A549 (cell line): ENCODE results near the gene MCM5. TPM values are rescaled to one million over a fixed set of nuclear protein-coding genes. Genes with fewer than 3 reads are reported as not detected.

Source experiments
- ATAC-seq, 2 experiments: fragments of 200-7000 bp in 1 of 2; fragments of >200 bp in 1 of 2; cut with Nextera tagmentation in 1 of 2; cut with Tn5 transposase in 1 of 2; 3 replicates each; pipeline versions ENCODE4 v1.8.0 to v1.9.1; 2018 to 2020; ENCODE audit warnings: mild to moderate bottlenecking in 1 of 2, moderate library complexity in 1 of 2
- CTCF ChIA-PET: fragments of 300-600 bp; sonication (Branson Sonifier 250); formaldehyde crosslinking; extraction: SDS; loops from one replicate; lab custom pipeline; 2021; ENCODE audit warnings: antibody characterized with exemption, inconsistent platforms; lab: Yijun Ruan, JAX
- POLR2A ChIA-PET: fragments of 350-600 bp; formaldehyde crosslinking; extraction: SDS; loops from one replicate; lab custom pipeline; 2021; ENCODE audit warnings: antibody characterized with exemption, inconsistent platforms; lab: Yijun Ruan, JAX
- DNase-seq, 2 experiments: peaks; one replicate each; pipeline versions ENCODE4 v3.0.0 to v3.0.0-alpha.2; 2011 to 2016; ENCODE audit warnings: low read depth in 1 of 2, low spot score in 1 of 2
- FAIRE-seq: peaks from 2 replicates; lab custom pipeline; 2011; peaks lifted over from hg19 to GRCh38; lab: Jason Lieb, UNC
- H3K27ac ChIP-seq, 2 experiments: fragments of >200 bp; sonication (Bioruptor Twin); formaldehyde crosslinking; 3 replicates each; pipeline ENCODE4 v1.5.1; 2016 to 2017
- H3K4me1 ChIP-seq: fragments of >200 bp; sonication (Bioruptor Twin); formaldehyde crosslinking; 3 replicates; pipeline ENCODE4 v1.6.1; 2016
- H3K4me2 ChIP-seq: fragments of >200 bp; sonication (Bioruptor Twin); formaldehyde crosslinking; 3 replicates; pipeline ENCODE4 v1.6.1; 2016
- H3K4me3 ChIP-seq: fragments of >200 bp; sonication (Bioruptor Twin); formaldehyde crosslinking; 3 replicates; pipeline ENCODE4 v1.5.1; 2016
- H3K9me3 ChIP-seq: fragments of >200 bp; sonication (Bioruptor Twin); formaldehyde crosslinking; 3 replicates; pipeline ENCODE4 v1.6.1; 2016
- CBX8 ChIP-seq: fragments of 200-600 bp; sonication (generic); IDR thresholded peaks from 2 replicates; pipeline ENCODE4 v1.6.1; 2016
- CHD2 ChIP-seq: fragments of 150-350 bp; IDR thresholded peaks from 2 replicates; pipeline ENCODE4 v1.6.1; 2014; ENCODE audit warnings: low read length; ENCODE audit not compliant: partially characterized antibody
- E2F6 ChIP-seq: IDR thresholded peaks from 2 replicates; pipeline ENCODE4 v1.6.1; 2012; ENCODE audit warnings: low read depth, borderline replicate concordance
- ELK1 ChIP-seq: fragments of 150-350 bp; IDR thresholded peaks from 2 replicates; pipeline ENCODE4 v1.6.1; 2014; ENCODE audit warnings: low read depth, mild to moderate bottlenecking, low read length
- EP300 ChIP-seq, 2 experiments: fragments of >200 bp; sonication (Bioruptor Twin); formaldehyde crosslinking; IDR thresholded peaks; 2 replicates in 1 of 2; 3 replicates in 1 of 2; pipeline ENCODE4 v1.6.1; 2016 to 2017
- ESRRA ChIP-seq: fragments of 150-350 bp; IDR thresholded peaks from 2 replicates; pipeline ENCODE4 v1.6.1; 2014; ENCODE audit warnings: mild to moderate bottlenecking, low read length, borderline replicate concordance
- HES2 ChIP-seq: fragments of >200 bp; sonication (Bioruptor Twin); formaldehyde crosslinking; IDR thresholded peaks from 2 replicates; pipeline ENCODE4 v1.6.1; 2016
- HMGXB4 ChIP-seq: fragments of 250-450 bp; sonication (Bioruptor Pico); IDR thresholded peaks from 2 replicates; pipeline ENCODE4 v1.5.0; 2021; ENCODE audit warnings: mild to moderate bottlenecking, moderate library complexity, borderline replicate concordance
- HOXB13 ChIP-seq: fragments of 250-450 bp; sonication (Bioruptor Pico); IDR thresholded peaks from 2 replicates; pipeline ENCODE4 v1.5.0; 2020; ENCODE audit warnings: low read depth, mild to moderate bottlenecking, moderate library complexity
- HOXB5 ChIP-seq: fragments of 250-450 bp; sonication (Bioruptor Pico); IDR thresholded peaks from 2 replicates; pipeline ENCODE4 v1.5.0; 2020; ENCODE audit warnings: mild to moderate bottlenecking, moderate library complexity
- JUNB ChIP-seq: fragments of >200 bp; sonication (Bioruptor Twin); formaldehyde crosslinking; IDR thresholded peaks from 2 replicates; pipeline ENCODE4 v1.6.1; 2016
- KDM1A ChIP-seq: fragments of 200-600 bp; sonication (generic); IDR thresholded peaks from 2 replicates; pipeline ENCODE4 v1.6.1; 2016; ENCODE audit warnings: low read depth, mild to moderate bottlenecking
- MAFK ChIP-seq: fragments of 450-650 bp; IDR thresholded peaks from 2 replicates; pipeline ENCODE4 v1.6.1; 2014; ENCODE audit not compliant: partially characterized antibody
- MAZ ChIP-seq: fragments of 150-350 bp; IDR thresholded peaks from 2 replicates; pipeline ENCODE4 v1.6.1; 2014; ENCODE audit warnings: antibody characterized with exemption, low read depth, low read length, borderline replicate concordance
- NPAS2 ChIP-seq: fragments of 250-450 bp; sonication (Bioruptor Pico); IDR thresholded peaks from 2 replicates; pipeline ENCODE4 v1.8.0; 2022; ENCODE audit warnings: mild to moderate bottlenecking, moderate library complexity, borderline replicate concordance
- PHF8 ChIP-seq: fragments of 200-600 bp; sonication (generic); IDR thresholded peaks from 2 replicates; pipeline ENCODE4 v1.6.1; 2016; ENCODE audit warnings: low read depth, mild to moderate bottlenecking, antibody characterized with exemption, moderate library complexity, borderline replicate concordance
- POLR2AphosphoS2 ChIP-seq: conservative IDR thresholded peaks from 2 replicates; pipeline ENCODE4 v1.6.1; 2012; ENCODE audit warnings: low read length, improper control_type of control experiment, inconsistent platforms
- RAD21 ChIP-seq, 2 experiments: fragments of >200 bp in 1 of 2; sonication (Bioruptor Twin) in 1 of 2; formaldehyde crosslinking in 1 of 2; IDR thresholded peaks in 1 of 2; conservative IDR thresholded peaks in 1 of 2; 2 replicates in 1 of 2; 3 replicates in 1 of 2; pipeline ENCODE4 v1.6.1; 2012 to 2018; ENCODE audit warnings: inconsistent platforms in 1 of 2
- RCOR1 ChIP-seq: fragments of 150-350 bp; IDR thresholded peaks from 2 replicates; pipeline ENCODE4 v1.6.1; 2014; ENCODE audit warnings: antibody characterized with exemption, low read length, low read depth
- RFX5 ChIP-seq: fragments of 450-650 bp; IDR thresholded peaks from 2 replicates; pipeline ENCODE4 v1.7.1; 2014; ENCODE audit warnings: antibody characterized with exemption, mild to moderate bottlenecking, moderate library complexity
- SMC3 ChIP-seq: fragments of >200 bp; sonication (Bioruptor Twin); formaldehyde crosslinking; IDR thresholded peaks from 3 replicates; pipeline ENCODE4 v1.6.1; 2018; ENCODE audit warnings: inconsistent platforms
- SREBF2 ChIP-seq: fragments of 450-650 bp; IDR thresholded peaks from 2 replicates; pipeline ENCODE4 v1.6.1; 2014; ENCODE audit warnings: mild to moderate bottlenecking, moderate library complexity
- TP53 ChIP-seq: fragments of 250-450 bp; sonication (Bioruptor Pico); IDR thresholded peaks from 2 replicates; pipeline ENCODE4 v1.5.0; 2021; ENCODE audit warnings: mild to moderate bottlenecking, moderate library complexity
- USF2 ChIP-seq: fragments of 450-650 bp; IDR thresholded peaks from 2 replicates; pipeline ENCODE4 v1.6.1; 2014; ENCODE audit warnings: antibody characterized with exemption
- ZFP36 ChIP-seq: fragments of 450-650 bp; IDR thresholded peaks from 2 replicates; pipeline ENCODE4 v1.6.1; 2014; ENCODE audit warnings: borderline replicate concordance; ENCODE audit not compliant: partially characterized antibody
- ZNF302 ChIP-seq: fragments of 250-450 bp; sonication (Bioruptor Pico); IDR thresholded peaks from 2 replicates; pipeline ENCODE4 v1.9.0; 2021; ENCODE audit warnings: inconsistent platforms, mild to moderate bottlenecking, moderate library complexity
- WGBS: methylation state at CpG from one replicate; pipeline ENCODE4 v1.1.6; 2017; ENCODE audit errors: missing lambda C conversion rate; 5-methylcytosine and 5-hydroxymethylcytosine counted together
- polyA plus RNA-seq, 4 experiments: library from polyadenylated mRNA; depleted of rRNA in 3 of 4; stranded (reverse); fragments of >200 nt; fragmentation: RNase III in 1 of 4; extraction: RNeasy Plus Mini Kit Qiagen cat#74134 plus additional on column Dnase treatment in 1 of 4; gene quantifications; 2 replicates in 3 of 4; 3 replicates in 1 of 4; pipeline ENCODE4 v1.2.3, GENCODE V29; 2011 to 2017

Gene MCM5
- polyA plus RNA-seq, 2 of the 4 experiments (the other 2 are of a cell fraction): 50.2 to 94.4 TPM

- FAIRE-seq: no peak
- Histone ChIP-seq H3K9me3 (no peaks in the 10 kb centered on the region), H3K27ac (peak overlapping the region; percentile 91 to 95), H3K4me3 (no peak overlapping the region), H3K4me2 (peak overlapping the region; percentile 33; the same call in 2 of the 3 replicates), H3K4me1 (peaks cover 65% of the 10 kb centered on the region)
- CTCF ChIA-PET: no interaction called here
- ATAC-seq: no peak
- no peak for DNase-seq
- POLR2A ChIA-PET: no interaction called here
- TF ChIP-seq NPAS2 (CRISPR knock-in tag) (no peak), SMC3 (no peak), MAFK (no peak), HOXB13 (no peak), RAD21 (conservative IDR thresholded peaks at IDR 0.05 in 1 of 2, IDR thresholded peaks at IDR 0.05 in 1 of 2) (no peak), HMGXB4 (CRISPR knock-in tag) (no peak), JUNB (no peak), ZNF302 (no peak), KDM1A (no peak), CHD2 (no peak), ESRRA (no peak), PHF8 (no peak), POLR2AphosphoS2 (no peak)
- WGBS: 70% methylated on average over 2 of the region's 2 CpGs
Observed at GRCh38 chr22:35369996-35370395, 29.9 kb upstream of the MCM5 start.

GRCh38 chr22:35373781-35374180, 26.2 kb upstream of the MCM5 start:
- POLR2A ChIA-PET: no interaction called here
- ATAC-seq: no peak
- Histone ChIP-seq H3K27ac (peak overlapping the region; percentile 91 to 95), H3K4me2 (no peak overlapping the region), H3K4me1 (peaks cover 81% of the 10 kb centered on the region), H3K4me3 (no peak overlapping the region), H3K9me3 (no peaks in the 10 kb centered on the region)
- no peak for FAIRE-seq
- TF ChIP-seq JUNB (no peak), CBX8 (no peak), RAD21 (conservative IDR thresholded peaks at IDR 0.05 in 1 of 2, IDR thresholded peaks at IDR 0.05 in 1 of 2) (no peak), RFX5 (no peak), EP300 (IDR thresholded peaks at IDR 0.05) (no peak), CHD2 (no peak), USF2 (no peak), POLR2AphosphoS2 (no peak), TP53 (CRISPR knock-in tag) (no peak), ZFP36 (no peak), E2F6 (no peak), SREBF2 (no peak), HES2 (no peak), RCOR1 (no peak), HOXB5 (CRISPR knock-in tag) (no peak), KDM1A (no peak), ELK1 (no peak), MAZ (no peak)
- 87% methylated on average over 6 of the region's 6 CpGs for WGBS
- CTCF ChIA-PET: no interaction called here
- DNase-seq: no peak
